Chondrocyte (in vitro differentiated cells): ENCODE measurements around the gene PPP1R1A. TPM values are rescaled to one million over a fixed set of nuclear protein-coding genes. Genes with fewer than 3 reads are reported as not detected.

ENCODE experiments used
- DNase-seq: peaks from one replicate; pipeline ENCODE4 v3.0.0; 2021; ENCODE audit warnings: mixed read lengths, low spot score
- H3K27ac Mint-ChIP-seq: one replicate; pipeline ENCODE4 v1.8.0; 2021; ENCODE audit warnings: mild to moderate bottlenecking, moderate library complexity, mixed read lengths; ENCODE audit not compliant: unreplicated experiment
- H3K27me3 Mint-ChIP-seq: 2 replicates; pipeline ENCODE4 v1.8.0; 2021; ENCODE audit warnings: low read depth, mixed read lengths
- H3K36me3 Mint-ChIP-seq: 2 replicates; pipeline ENCODE4 v1.8.0; 2021; ENCODE audit warnings: low read depth, mixed read lengths
- H3K4me1 Mint-ChIP-seq: 2 replicates; pipeline ENCODE4 v1.8.0; 2021; ENCODE audit warnings: low read depth, mild to moderate bottlenecking, mixed read lengths
- H3K4me3 Mint-ChIP-seq: one replicate; pipeline ENCODE4 v1.8.0; 2021; ENCODE audit warnings: mild to moderate bottlenecking, moderate library complexity, mixed read lengths; ENCODE audit not compliant: unreplicated experiment
- H3K9me3 Mint-ChIP-seq: 2 replicates; pipeline ENCODE4 v1.8.0; 2021; ENCODE audit warnings: low read depth, mixed read lengths
- CTCF ChIP-seq: fragments of 200-600 bp; sonication (generic); IDR thresholded peaks from 2 replicates; pipeline ENCODE4 v1.5.0; 2021; ENCODE audit warnings: antibody characterized with exemption, mild to moderate bottlenecking, moderate library complexity
- total RNA-seq: library from RNA; stranded (reverse); gene quantifications from 3 replicates; pipeline ENCODE4 v1.2.1, GENCODE V29; 2021

PPP1R1A gene
- total RNA-seq, 1 donor from 2014 or later, result not detected

GRCh38 chr12:54566792-54567191 lies 21.7 kb downstream of the PPP1R1A start:
- DNase-seq, result no peak
- H3K9me3 Mint-ChIP-seq, result no peaks in the 10 kb centered on the region
- no peak overlapping the region for H3K4me3 Mint-ChIP-seq
- H3K27me3 Mint-ChIP-seq, result peaks cover 67% of the 10 kb centered on the region
- no peaks in the 10 kb centered on the region for H3K4me1 Mint-ChIP-seq
- no peaks in the 10 kb centered on the region for H3K36me3 Mint-ChIP-seq
- TF ChIP-seq CTCF, result no peak
- no peak overlapping the region for H3K27ac Mint-ChIP-seq

- Mint-ChIP-seq H3K36me3 (no peaks in the 10 kb centered on the region), H3K9me3 (no peaks in the 10 kb centered on the region), H3K4me1 (peaks cover 3% of the 10 kb centered on the region), H3K27ac (no peak overlapping the region), H3K4me3 (no peak overlapping the region), H3K27me3 (peaks cover 68% of the 10 kb centered on the region)
- TF ChIP-seq CTCF, result no peak
- DNase-seq, result no peak
These were observed 22.4 kb downstream of the PPP1R1A start for GRCh38 chr12:54565986-54566544.

- H3K4me1 Mint-ChIP-seq, result peaks cover 3% of the 10 kb centered on the region
- H3K27me3 Mint-ChIP-seq, result peaks cover 62% of the 10 kb centered on the region
- H3K27ac Mint-ChIP-seq, result no peak overlapping the region
These were observed 23.0 kb downstream of the PPP1R1A start for GRCh38 chr12:54565310-54565985.

GRCh38 chr12:54564768-54565167 lies 23.7 kb downstream of the PPP1R1A start:
- Mint-ChIP-seq H3K9me3 (no peaks in the 10 kb centered on the region), H3K4me1 (peaks cover 3% of the 10 kb centered on the region), H3K27me3 (peaks cover 62% of the 10 kb centered on the region), H3K27ac (no peak overlapping the region), H3K36me3 (no peaks in the 10 kb centered on the region), H3K4me3 (no peak overlapping the region)
- DNase-seq, result no peak
- TF ChIP-seq CTCF, result no peak

More at GRCh38 chr12:54565310-54565985, 23.0 kb downstream of the PPP1R1A start:
- Mint-ChIP-seq H3K9me3 (no peaks in the 10 kb centered on the region), H3K36me3 (no peaks in the 10 kb centered on the region), H3K4me3 (no peak overlapping the region)
- DNase-seq, result no peak
- TF ChIP-seq CTCF, result no peak

GRCh38 chr12:54563787-54564186 lies 24.7 kb downstream of the PPP1R1A start:
- no peak for DNase-seq
- no peak overlapping the region for H3K27ac Mint-ChIP-seq
- no peak for TF ChIP-seq CTCF
- no peaks in the 10 kb centered on the region for H3K36me3 Mint-ChIP-seq
- peaks cover 64% of the 10 kb centered on the region for H3K27me3 Mint-ChIP-seq
- H3K4me1 Mint-ChIP-seq, result peaks cover 3% of the 10 kb centered on the region
- no peak overlapping the region for H3K4me3 Mint-ChIP-seq
- no peaks in the 10 kb centered on the region for H3K9me3 Mint-ChIP-seq
